Gastrocnemius medialis (tissue), 4 donors: ENCODE measurements around the gene FCGR1A.
"Not testable (repeated sequence)": the region's sequence is repeated elsewhere in the genome, so short reads cannot be mapped to it uniquely, and the experiment has no call there.

ENCODE experiments used
- CTCF ChIP-seq, 5 experiments: fragments of 450-650 bp in 3 of 5; fragments of 200-600 bp in 2 of 5; sonication (generic) in 2 of 5; IDR thresholded peaks in 4 of 5; conservative IDR thresholded peaks in 1 of 5; 1 replicate in 4 of 5; 2 replicates in 1 of 5; pipeline ENCODE4 v1.5.1; 2016 to 2019; ENCODE audit warnings: antibody characterized with exemption in 5 of 5, mild to moderate bottlenecking in 3 of 5, moderate library complexity in 3 of 5
- POLR2A ChIP-seq, 2 donors: fragments of 450-650 bp; IDR thresholded peaks; one replicate each; pipeline ENCODE4 v1.6.1; 2017; ENCODE audit warnings: antibody characterized with exemption in 2 of 2, mild to moderate bottlenecking in 2 of 2, moderate library complexity in 2 of 2

GRCh38 chr1:149787688-149788451 is 5.4 kb downstream of the FCGR1A start:
- not testable (repeated sequence) for TF ChIP-seq CTCF (IDR thresholded peaks at IDR 0.05 in 4 of 5, conservative IDR thresholded peaks at IDR 0.05 in 1 of 5); POLR2A (IDR thresholded peaks at IDR 0.05)
